NCI-H69 (cell line): Measurements from ENCODE around the gene GHRHR.
A peak's percentile ranks its signal among the peaks of the same experiment; 100 is the strongest.

Experiments
- DNase-seq: peaks from one replicate; lab custom pipeline; 2025; lab: John Stamatoyannopoulos, UW

Gene GHRHR

GRCh38 chr7:30963842-30964241 is at the start of gene GHRHR:
Gene GHRHR (plus strand): TSS chr7:30963953. CDS start chr7:30964069, 116 bp downstream.
- DNase-seq = no peak

- peak; percentile 15 for DNase-seq
Observed at GRCh38 chr7:30914596-30914995, 49.2 kb upstream of the GHRHR start.

GRCh38 chr7:30915005-30915601 is 48.6 kb upstream of the GHRHR start:
- no peak for DNase-seq

- no peak for DNase-seq
Observed at GRCh38 chr7:30915751-30916150, 48.0 kb upstream of the GHRHR start.

GRCh38 chr7:30916255-30916654 is 47.5 kb upstream of the GHRHR start:
- peak; percentile 30 for DNase-seq

- DNase-seq = no peak
Observed at GRCh38 chr7:30916767-30917166, 47.0 kb upstream of the GHRHR start.

GRCh38 chr7:30917216-30917893 is 46.4 kb upstream of the GHRHR start:
- DNase-seq = peak; percentile 11

GRCh38 chr7:30918676-30919075 is 45.1 kb upstream of the GHRHR start:
- DNase-seq = no peak

- DNase-seq = peak; percentile 88
Observed at GRCh38 chr7:30920021-30920583, 43.7 kb upstream of the GHRHR start.

- DNase-seq = peak; percentile 43
Observed at GRCh38 chr7:30920584-30921539, 42.9 kb upstream of the GHRHR start.

- no peak for DNase-seq
Observed at GRCh38 chr7:30921540-30922401, 42.0 kb upstream of the GHRHR start.

- no peak for DNase-seq
Observed at GRCh38 chr7:30922596-30922995, 41.2 kb upstream of the GHRHR start.

- no peak for DNase-seq
Observed at GRCh38 chr7:30923009-30923773, 40.6 kb upstream of the GHRHR start.

- DNase-seq = no peak
Observed at GRCh38 chr7:30923774-30924413, 39.9 kb upstream of the GHRHR start.

GRCh38 chr7:30924624-30925023 is 39.1 kb upstream of the GHRHR start:
- no peak for DNase-seq

- no peak for DNase-seq
Observed at GRCh38 chr7:30925117-30925516, 38.6 kb upstream of the GHRHR start.

- DNase-seq = no peak
Observed at GRCh38 chr7:30925913-30926312, 37.8 kb upstream of the GHRHR start.

GRCh38 chr7:30926313-30926712 is 37.4 kb upstream of the GHRHR start:
- DNase-seq = no peak

- DNase-seq = no peak
Observed at GRCh38 chr7:30927040-30927439, 36.7 kb upstream of the GHRHR start.

GRCh38 chr7:30927559-30927958 is 36.2 kb upstream of the GHRHR start:
- no peak for DNase-seq
